RWPE2 (cell line): ENCODE data around the gene REELD1.

Experiments used
- ATAC-seq: fragments of 200-7000 bp; cut with Tn5 transposase; 3 replicates; pipeline ENCODE4 v1.9.1; 2021; ENCODE audit warnings: low read depth
- DNase-seq: peaks from one replicate; pipeline ENCODE4 v3.0.0-alpha.2; 2020; ENCODE audit warnings: low spot score
- H3K27ac ChIP-seq: fragments of 450-650 bp; 2 replicates; pipeline ENCODE4 v1.5.1; 2017; ENCODE audit warnings: mild to moderate bottlenecking; ENCODE audit not compliant: poor library complexity, severe bottlenecking
- H3K27me3 ChIP-seq: fragments of 250-450 bp; sonication (Bioruptor Pico); 2 replicates; pipeline ENCODE4 v1.5.1; 2021; ENCODE audit warnings: mild to moderate bottlenecking, moderate library complexity; ENCODE audit not compliant: insufficient read depth, poor library complexity, severe bottlenecking
- H3K36me3 ChIP-seq: fragments of 250-450 bp; sonication (Bioruptor Pico); 2 replicates; pipeline ENCODE4 v1.5.1; 2020; ENCODE audit warnings: low read depth, mild to moderate bottlenecking, moderate library complexity
- H3K4me1 ChIP-seq: fragments of 250-450 bp; sonication (Bioruptor Pico); 2 replicates; pipeline ENCODE4 v1.5.1; 2021; ENCODE audit warnings: mild to moderate bottlenecking, moderate library complexity; ENCODE audit not compliant: insufficient read depth, poor library complexity, severe bottlenecking
- H3K4me3 ChIP-seq: fragments of 250-450 bp; sonication (Bioruptor Pico); 2 replicates; pipeline ENCODE4 v1.5.1; 2021; ENCODE audit warnings: mild to moderate bottlenecking, moderate library complexity; ENCODE audit not compliant: severe bottlenecking
- H3K9me3 ChIP-seq: fragments of 250-450 bp; sonication (Bioruptor Pico); 2 replicates; pipeline ENCODE4 v1.5.1; 2021; ENCODE audit warnings: mild to moderate bottlenecking, moderate library complexity; ENCODE audit not compliant: severe bottlenecking
- CTCF ChIP-seq: fragments of 450-650 bp; IDR thresholded peaks from one replicate; pipeline ENCODE4 v1.5.1; 2017; ENCODE audit warnings: mild to moderate bottlenecking, moderate library complexity; ENCODE audit not compliant: poor library complexity, severe bottlenecking

The REELD1 gene

GRCh38 chr4:146186041-146186440 is 28.3 kb upstream of the REELD1 start:
- TF ChIP-seq CTCF, result no peak
- H3K36me3 ChIP-seq, result peaks cover 83% of the 10 kb centered on the region
- DNase-seq, result no peak
- ATAC-seq, result no peak
- H3K27ac ChIP-seq, result no peak overlapping the region
- no peaks in the 10 kb centered on the region for H3K4me1 ChIP-seq
- no peaks in the 10 kb centered on the region for H3K9me3 ChIP-seq
- no peaks in the 10 kb centered on the region for H3K27me3 ChIP-seq
- no peak overlapping the region for H3K4me3 ChIP-seq

- DNase-seq (no peak), ATAC-seq (no peak)
- H3K4me3 ChIP-seq, result no peak overlapping the region
- no peaks in the 10 kb centered on the region for H3K4me1 ChIP-seq
- H3K27me3 ChIP-seq, result no peaks in the 10 kb centered on the region
- H3K27ac ChIP-seq, result no peak overlapping the region
- no peaks in the 10 kb centered on the region for H3K9me3 ChIP-seq
- peaks cover 77% of the 10 kb centered on the region for H3K36me3 ChIP-seq
- TF ChIP-seq CTCF, result no peak
Measured at GRCh38 chr4:146186596-146186995, 27.7 kb upstream of the REELD1 start.

- ATAC-seq, result no peak
- no peaks in the 10 kb centered on the region for H3K4me1 ChIP-seq
- no peaks in the 10 kb centered on the region for H3K9me3 ChIP-seq
- H3K27me3 ChIP-seq, result no peaks in the 10 kb centered on the region
- no peak for DNase-seq
- H3K36me3 ChIP-seq, result peaks cover 48% of the 10 kb centered on the region
- no peak for TF ChIP-seq CTCF
- H3K4me3 ChIP-seq, result no peak overlapping the region
- H3K27ac ChIP-seq, result no peak overlapping the region
Measured at GRCh38 chr4:146190456-146190855, 23.9 kb upstream of the REELD1 start.

GRCh38 chr4:146191766-146192458 is 22.4 kb upstream of the REELD1 start:
- H3K9me3 ChIP-seq, result no peaks in the 10 kb centered on the region
- H3K36me3 ChIP-seq, result peaks cover 36% of the 10 kb centered on the region
- DNase-seq, result no peak
- H3K27ac ChIP-seq, result no peak overlapping the region
- H3K4me1 ChIP-seq, result no peaks in the 10 kb centered on the region
- TF ChIP-seq CTCF, result no peak
- ATAC-seq, result no peak
- no peak overlapping the region for H3K4me3 ChIP-seq
- no peaks in the 10 kb centered on the region for H3K27me3 ChIP-seq

- no peaks in the 10 kb centered on the region for H3K27me3 ChIP-seq
- peaks cover 19% of the 10 kb centered on the region for H3K36me3 ChIP-seq
- H3K27ac ChIP-seq, result no peak overlapping the region
- no peak overlapping the region for H3K4me3 ChIP-seq
- H3K9me3 ChIP-seq, result no peaks in the 10 kb centered on the region
- no peak for ATAC-seq
- no peak for TF ChIP-seq CTCF
- H3K4me1 ChIP-seq, result no peaks in the 10 kb centered on the region
- no peak for DNase-seq
Measured at GRCh38 chr4:146193628-146194027, 20.7 kb upstream of the REELD1 start.
